ENCODE data around the gene GNG12. TPM values are rescaled to one million over a fixed set of nuclear protein-coding genes. Genes with fewer than 3 reads are reported as not detected.

Gene GNG12
- total RNA-seq, 1 experiment from 2014 or later = 23.7 TPM

- ATAC-seq (no peak), DNase-seq (ENCODE audit: low spot score) (no peak)
- POLR2A ChIA-PET = no interaction called here
- CTCF ChIA-PET = interaction anchor here (1.0 to 4.7 kb wide), 4 partner anchors 8 to 352 kb away, joined by 3 to 40 read pairs (median 6); no protein-coding TSS in a partner anchor
- TF ChIP-seq E2F5 (CRISPR knock-in tag; IDR thresholded peaks at IDR 0.05) (no peak), ZNF138 (CRISPR knock-in tag; conservative IDR thresholded peaks at IDR 0.05) (no peak), ZBTB21 (CRISPR knock-in tag; IDR thresholded peaks at IDR 0.05; ENCODE audit: borderline replicate concordance) (no peak), HMGXB4 (CRISPR knock-in tag; IDR thresholded peaks at IDR 0.05) (no peak), ELF4 (CRISPR knock-in tag; IDR thresholded peaks at IDR 0.05; ENCODE audit: low read depth) (no peak), RELA (CRISPR knock-in tag; IDR thresholded peaks at IDR 0.05; ENCODE audit: borderline replicate concordance) (no peak), NFYB (CRISPR knock-in tag; conservative IDR thresholded peaks at IDR 0.05; ENCODE audit: low read depth) (no peak), HMGA2 (CRISPR knock-in tag; IDR thresholded peaks at IDR 0.05) (no peak), ETV6 (CRISPR knock-in tag; IDR thresholded peaks at IDR 0.05) (no peak), CBFB (CRISPR knock-in tag; IDR thresholded peaks at IDR 0.05; ENCODE audit: low read depth) (no peak), FOXJ3 (CRISPR knock-in tag; IDR thresholded peaks at IDR 0.05; ENCODE audit: borderline replicate concordance) (no peak)
- TF ChIP-seq, protein P1, sequence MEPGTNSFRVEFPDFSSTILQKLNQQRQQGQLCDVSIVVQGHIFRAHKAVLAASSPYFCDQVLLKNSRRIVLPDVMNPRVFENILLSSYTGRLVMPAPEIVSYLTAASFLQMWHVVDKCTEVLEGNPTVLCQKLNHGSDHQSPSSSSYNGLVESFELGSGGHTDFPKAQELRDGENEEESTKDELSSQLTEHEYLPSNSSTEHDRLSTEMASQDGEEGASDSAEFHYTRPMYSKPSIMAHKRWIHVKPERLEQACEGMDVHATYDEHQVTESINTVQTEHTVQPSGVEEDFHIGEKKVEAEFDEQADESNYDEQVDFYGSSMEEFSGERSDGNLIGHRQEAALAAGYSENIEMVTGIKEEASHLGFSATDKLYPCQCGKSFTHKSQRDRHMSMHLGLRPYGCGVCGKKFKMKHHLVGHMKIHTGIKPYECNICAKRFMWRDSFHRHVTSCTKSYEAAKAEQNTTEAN (CRISPR knock-in tag; IDR thresholded peaks at IDR 0.05) = no peak
- TF ChIP-seq, protein P2, sequence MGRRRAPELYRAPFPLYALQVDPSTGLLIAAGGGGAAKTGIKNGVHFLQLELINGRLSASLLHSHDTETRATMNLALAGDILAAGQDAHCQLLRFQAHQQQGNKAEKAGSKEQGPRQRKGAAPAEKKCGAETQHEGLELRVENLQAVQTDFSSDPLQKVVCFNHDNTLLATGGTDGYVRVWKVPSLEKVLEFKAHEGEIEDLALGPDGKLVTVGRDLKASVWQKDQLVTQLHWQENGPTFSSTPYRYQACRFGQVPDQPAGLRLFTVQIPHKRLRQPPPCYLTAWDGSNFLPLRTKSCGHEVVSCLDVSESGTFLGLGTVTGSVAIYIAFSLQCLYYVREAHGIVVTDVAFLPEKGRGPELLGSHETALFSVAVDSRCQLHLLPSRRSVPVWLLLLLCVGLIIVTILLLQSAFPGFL (CRISPR knock-in tag; IDR thresholded peaks at IDR 0.05; ENCODE audit: borderline replicate concordance) = no peak
- TF ChIP-seq, protein P3, sequence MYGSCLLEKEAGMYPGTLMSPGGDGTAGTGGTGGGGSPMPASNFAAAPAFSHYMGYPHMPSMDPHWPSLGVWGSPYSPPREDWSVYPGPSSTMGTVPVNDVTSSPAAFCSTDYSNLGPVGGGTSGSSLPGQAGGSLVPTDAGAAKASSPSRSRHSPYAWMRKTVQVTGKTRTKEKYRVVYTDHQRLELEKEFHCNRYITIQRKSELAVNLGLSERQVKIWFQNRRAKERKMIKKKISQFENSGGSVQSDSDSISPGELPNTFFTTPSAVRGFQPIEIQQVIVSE (CRISPR knock-in tag; IDR thresholded peaks at IDR 0.05; ENCODE audit: borderline replicate concordance) = no peak
- TF ChIP-seq, protein P4, sequence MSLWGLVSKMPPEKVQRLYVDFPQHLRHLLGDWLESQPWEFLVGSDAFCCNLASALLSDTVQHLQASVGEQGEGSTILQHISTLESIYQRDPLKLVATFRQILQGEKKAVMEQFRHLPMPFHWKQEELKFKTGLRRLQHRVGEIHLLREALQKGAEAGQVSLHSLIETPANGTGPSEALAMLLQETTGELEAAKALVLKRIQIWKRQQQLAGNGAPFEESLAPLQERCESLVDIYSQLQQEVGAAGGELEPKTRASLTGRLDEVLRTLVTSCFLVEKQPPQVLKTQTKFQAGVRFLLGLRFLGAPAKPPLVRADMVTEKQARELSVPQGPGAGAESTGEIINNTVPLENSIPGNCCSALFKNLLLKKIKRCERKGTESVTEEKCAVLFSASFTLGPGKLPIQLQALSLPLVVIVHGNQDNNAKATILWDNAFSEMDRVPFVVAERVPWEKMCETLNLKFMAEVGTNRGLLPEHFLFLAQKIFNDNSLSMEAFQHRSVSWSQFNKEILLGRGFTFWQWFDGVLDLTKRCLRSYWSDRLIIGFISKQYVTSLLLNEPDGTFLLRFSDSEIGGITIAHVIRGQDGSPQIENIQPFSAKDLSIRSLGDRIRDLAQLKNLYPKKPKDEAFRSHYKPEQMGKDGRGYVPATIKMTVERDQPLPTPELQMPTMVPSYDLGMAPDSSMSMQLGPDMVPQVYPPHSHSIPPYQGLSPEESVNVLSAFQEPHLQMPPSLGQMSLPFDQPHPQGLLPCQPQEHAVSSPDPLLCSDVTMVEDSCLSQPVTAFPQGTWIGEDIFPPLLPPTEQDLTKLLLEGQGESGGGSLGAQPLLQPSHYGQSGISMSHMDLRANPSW (CRISPR knock-in tag; conservative IDR thresholded peaks at IDR 0.05; ENCODE audit: low read depth) = no peak
- no peak overlapping the region for H3K27ac Mint-ChIP-seq
- H3K4me3 Mint-ChIP-seq = no peak overlapping the region
- H3K4me1 Mint-ChIP-seq = peaks cover 13% of the 10 kb centered on the region
- H3K36me3 Mint-ChIP-seq = no peaks in the 10 kb centered on the region
- no peaks in the 10 kb centered on the region for H3K27me3 Mint-ChIP-seq (ENCODE audit: low read depth)
- H3K9me3 Mint-ChIP-seq = no peaks in the 10 kb centered on the region
Measured at GRCh38 chr1:67768480-67768879, 64.8 kb downstream of the GNG12 start.

GRCh38 chr1:67767103-67767782 lies 66.0 kb downstream of the GNG12 start:
- ATAC-seq (no peak; the same call in 1 of the 2 replicates), DNase-seq (ENCODE audit: low spot score) (no peak)
- Mint-ChIP-seq H3K36me3 (no peaks in the 10 kb centered on the region), H3K27me3 (ENCODE audit: low read depth) (no peaks in the 10 kb centered on the region), H3K4me1 (peaks cover 13% of the 10 kb centered on the region), H3K4me3 (no peak overlapping the region), H3K27ac (no peak overlapping the region), H3K9me3 (no peaks in the 10 kb centered on the region)
- ChIA-PET CTCF (interaction anchor here (0.5 to 4.7 kb wide), 55 partner anchors 9 to 1248 kb away, joined by 3 to 40 read pairs (median 6); partner anchors contain the start of genes DIRAS3, GADD45A and GNG12), POLR2A (interaction anchor here (1.8 kb wide), 1 partner anchor 82 kb away, joined by 6 read pairs; the partner anchor contains the start of gene GADD45A)
- TF ChIP-seq AFF4 (CRISPR knock-in tag; IDR thresholded peaks at IDR 0.05; ENCODE audit: borderline replicate concordance) (no peak), CREM (CRISPR knock-in tag; IDR thresholded peaks at IDR 0.05) (no peak)
- TF ChIP-seq, protein P4 (CRISPR knock-in tag; conservative IDR thresholded peaks at IDR 0.05; ENCODE audit: low read depth) = no peak
